Left colon (tissue), 2 donors: ENCODE data around the gene SLIT3. TPM values are rescaled to one million over a fixed set of nuclear protein-coding genes. Genes with fewer than 3 reads are reported as not detected.

Experiments
- ATAC-seq: fragments of 200-7000 bp; cut with Tn5 transposase; one replicate; pipeline ENCODE4 v1.9.1; 2020; ENCODE audit warnings: mild to moderate bottlenecking, moderate library complexity
- DNase-seq, 2 donors: peaks; one replicate each; pipeline ENCODE4 v3.0.0-alpha.2; 2020
- intact Hi-C, 2 donors: fragments of 100-400 bp; cut with DNase I in 1 of 2; cut with micrococcal nuclease in 1 of 2; formaldehyde crosslinking; loops; one replicate each; pipeline versions ENCODE4 v1.11.2 to v1.14.0; 2022; cut with DNase I, micrococcal nuclease
- total RNA-seq, 2 donors: library from RNA; stranded (reverse); fragmentation: NEBNext Ultra II Directional; extraction: Animal tissue kit (Norgen Biotek cat#: 25700); gene quantifications; one replicate each; pipeline ENCODE4 v1.2.1, GENCODE V29; 2021
- donor health status: DM: no; HTN: no; CAD: no.
- donor health status: DM: yes; HTN: yes; CAD: no.

SLIT3 gene
- total RNA-seq, 2 donors from 2014 or later, result 6.1 to 15.7 TPM

- ATAC-seq (no peak), DNase-seq (no peak)
- intact Hi-C loops, result no loop called here
Measured at GRCh38 chr5:168720575-168720974, 580.4 kb downstream of the SLIT3 start.

DNA sequence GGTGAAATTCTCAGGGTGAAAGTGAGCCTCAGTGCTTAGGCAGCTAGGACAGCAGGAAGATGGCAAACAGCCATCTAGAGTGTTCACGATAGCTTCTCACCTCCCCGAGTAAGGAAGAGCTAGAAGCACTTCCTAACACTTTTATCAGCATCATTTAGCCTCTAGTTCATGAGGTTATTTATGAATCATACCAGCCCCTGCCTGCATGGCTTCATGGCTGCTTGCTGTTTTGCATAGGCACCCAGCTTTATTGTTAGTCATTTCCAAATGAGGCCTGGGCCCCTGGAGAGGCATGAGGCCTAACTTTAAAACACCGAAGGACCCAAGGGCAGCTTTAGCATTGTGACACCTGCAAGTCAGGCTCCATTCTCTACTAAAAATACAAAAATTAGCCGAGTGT, 586.9 kb downstream of the SLIT3 start:
- ATAC-seq (no peak), DNase-seq (no peak)
- intact Hi-C loops, result no loop called here

GRCh38 chr5:168713051-168713450, 587.9 kb downstream of the SLIT3 start:
- no peak for ATAC-seq
- intact Hi-C loops, result no loop called here
- DNase-seq, result no peak

DNA sequence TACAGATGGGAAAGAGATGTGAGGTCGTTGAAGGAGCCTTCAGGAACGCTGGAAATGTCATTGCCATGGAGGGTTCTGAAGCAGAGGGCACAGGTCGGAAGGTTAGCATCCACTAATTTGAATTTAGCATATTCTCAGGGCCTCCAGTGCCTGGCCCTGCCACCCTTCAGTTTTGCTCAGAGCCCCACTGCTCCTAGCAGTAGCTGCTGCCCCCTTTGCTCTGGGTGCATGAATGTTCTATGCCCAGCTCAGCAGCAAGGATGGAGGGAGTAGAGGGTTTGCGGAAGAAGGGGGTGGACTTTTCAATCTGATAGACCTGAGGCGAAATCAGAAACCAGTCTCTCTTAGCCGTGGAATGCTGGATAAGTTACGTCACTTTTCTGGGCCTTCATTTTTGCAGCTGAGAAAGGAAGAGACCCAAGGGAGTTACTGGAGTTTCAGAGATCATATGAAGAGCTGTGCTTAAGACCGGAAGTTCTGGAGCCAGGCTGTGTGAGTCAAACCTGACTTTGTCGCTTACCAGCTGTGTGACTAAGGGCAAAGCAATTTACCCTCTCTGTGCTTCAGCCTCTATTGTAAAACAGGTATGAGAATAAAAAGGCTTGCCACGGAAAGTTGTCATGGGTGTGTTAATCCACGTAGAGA, 588.5 kb downstream of the SLIT3 start:
- intact Hi-C loops, result no loop called here
- DNase-seq, result no peak

GRCh38 chr5:168710706-168711105, 590.2 kb downstream of the SLIT3 start:
- ATAC-seq (no peak), DNase-seq (no peak)
- intact Hi-C loops, result no loop called here

More for the DNA sequence above, 588.5 kb downstream of the SLIT3 start:
- ATAC-seq, result no peak

DNA sequence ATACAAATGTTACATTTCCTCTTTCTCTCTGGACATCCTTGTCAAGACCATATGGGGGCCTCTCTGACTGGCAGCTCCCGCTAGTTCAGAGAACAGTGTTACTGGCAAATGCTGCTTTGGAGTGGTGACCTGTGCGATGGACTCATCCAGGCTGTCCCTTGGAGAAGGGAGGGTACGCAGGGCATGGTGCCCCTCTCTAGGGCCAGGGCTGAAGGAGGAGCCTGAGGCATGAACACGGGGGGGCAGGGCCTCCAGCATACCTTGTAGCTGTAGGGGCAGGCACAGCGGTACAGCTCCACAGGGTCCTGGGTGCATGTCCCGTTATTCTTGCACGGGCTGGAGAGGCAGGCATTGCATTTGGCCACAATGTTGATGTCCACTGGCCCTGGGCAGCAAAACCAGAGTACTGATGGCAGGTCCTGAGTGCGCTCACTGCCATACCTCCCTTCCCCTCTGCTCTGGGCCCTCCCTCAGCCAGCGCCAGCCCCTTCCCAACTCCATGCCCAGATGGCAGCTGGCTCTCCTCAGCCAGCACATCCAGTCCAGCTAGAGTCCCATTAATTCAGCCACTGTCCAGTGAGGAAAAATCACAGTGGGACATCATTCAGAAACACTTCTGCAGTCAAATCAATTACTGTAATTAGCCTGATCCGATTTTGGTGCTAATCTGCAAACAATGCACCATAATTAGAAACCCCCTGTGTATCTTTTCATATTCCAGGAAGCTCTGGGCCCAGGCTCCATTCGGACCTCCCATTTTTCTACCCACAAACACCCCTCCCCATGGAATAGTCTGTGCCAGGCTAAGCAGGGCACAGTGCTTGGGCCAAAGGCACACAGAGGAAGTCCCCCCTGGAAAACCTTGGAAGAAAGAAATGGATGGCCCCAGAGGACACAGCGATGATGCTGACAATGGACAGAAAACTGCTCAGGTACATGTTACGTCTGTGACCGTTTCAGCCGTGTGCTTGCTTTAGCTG, 592.9 kb downstream of the SLIT3 start:
- intact Hi-C loops, result no loop called here
- DNase-seq (no peak), ATAC-seq (no peak)

- intact Hi-C loops, result no loop called here
- DNase-seq (no peak), ATAC-seq (peak; percentile 33)
Measured at GRCh38 chr5:168706655-168707069, 594.3 kb downstream of the SLIT3 start.

- intact Hi-C loops, result no loop called here
- ATAC-seq (no peak), DNase-seq (no peak)
Measured at GRCh38 chr5:168705321-168705720, 595.6 kb downstream of the SLIT3 start.

- DNase-seq, result no peak
- intact Hi-C loops, result no loop called here
- ATAC-seq, result no peak
Measured at GRCh38 chr5:168702511-168702910, 598.4 kb downstream of the SLIT3 start.

GRCh38 chr5:168701641-168702040, 599.3 kb downstream of the SLIT3 start:
- intact Hi-C loops, result no loop called here
- ATAC-seq (no peak), DNase-seq (no peak)

DNA sequence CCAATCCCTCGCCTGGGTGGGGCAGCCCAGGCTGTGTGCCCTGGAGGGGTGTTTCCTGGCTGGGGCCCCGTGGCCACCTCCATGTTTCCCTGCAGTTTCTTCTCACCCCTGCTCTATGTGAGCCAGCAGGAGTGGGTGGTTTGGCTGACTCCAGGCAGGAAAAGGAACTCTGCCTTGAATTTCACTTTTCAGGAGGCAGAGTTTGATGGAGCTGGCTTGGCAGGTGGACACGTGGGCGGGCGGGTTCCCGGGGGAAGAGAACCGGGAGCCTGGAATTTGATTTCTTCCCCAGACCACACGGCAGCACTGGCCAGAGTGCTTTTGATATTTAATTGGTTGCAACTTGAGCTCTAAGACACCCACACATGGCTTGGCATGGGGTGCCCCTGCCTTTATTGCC, 601.9 kb downstream of the SLIT3 start:
- intact Hi-C loops, result no loop called here
- no peak for ATAC-seq
- DNase-seq, result no peak

DNA sequence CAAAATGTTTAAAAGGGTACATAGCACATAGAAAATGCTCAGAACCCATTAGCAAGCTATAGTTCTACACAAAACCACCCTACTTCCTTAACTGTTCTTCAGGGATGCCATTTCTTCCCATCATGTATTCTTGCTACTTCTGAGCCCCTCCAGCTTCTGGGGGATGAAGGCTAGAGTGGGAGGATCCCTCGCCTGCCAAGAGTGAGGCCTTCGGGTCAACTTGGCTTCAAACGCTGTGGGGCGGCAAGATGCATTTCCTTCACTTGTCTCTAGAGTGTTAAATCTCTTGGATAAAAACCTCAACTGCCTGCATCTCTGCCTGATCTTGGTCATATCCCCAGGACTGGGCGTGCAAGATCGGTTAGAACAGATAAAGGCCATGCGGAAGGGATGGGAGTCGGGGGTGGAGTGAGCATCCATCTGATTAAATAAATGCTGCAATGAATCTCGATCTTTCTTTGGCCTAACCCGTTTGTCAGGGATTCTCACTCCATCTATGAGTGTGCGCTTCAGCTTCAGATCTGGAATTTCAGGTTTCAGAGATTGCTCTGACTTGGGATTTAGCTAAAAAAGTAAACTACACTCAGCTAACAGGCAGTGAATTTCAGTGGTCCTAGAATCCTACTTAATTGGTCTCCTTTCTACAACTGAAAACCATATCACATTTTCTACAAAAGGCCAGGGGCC, 603.8 kb downstream of the SLIT3 start:
- no peak for ATAC-seq
- intact Hi-C loops, result no loop called here
- no peak for DNase-seq

DNA sequence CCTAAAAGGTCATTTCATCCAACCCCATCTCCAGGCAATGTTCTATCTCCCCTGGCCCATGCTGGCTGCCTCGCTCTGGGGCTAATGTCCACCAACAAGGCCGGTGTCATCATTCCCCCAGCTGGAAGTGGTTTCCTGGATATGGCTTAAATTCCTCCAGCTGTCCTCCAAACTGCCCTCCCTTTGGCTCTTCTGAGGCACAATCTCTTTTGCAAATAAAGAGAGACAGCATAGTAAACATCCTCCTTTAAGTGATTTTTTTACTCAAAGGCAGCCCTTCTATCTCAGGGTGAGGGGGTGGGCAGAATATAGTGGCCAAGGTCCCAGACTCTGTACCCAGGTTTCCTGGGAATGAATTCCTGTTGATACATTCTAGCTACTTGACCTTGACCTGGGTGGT, 604.3 kb downstream of the SLIT3 start:
- no peak for DNase-seq
- ATAC-seq, result no peak
- intact Hi-C loops, result no loop called here

GRCh38 chr5:168695301-168695835, 605.6 kb downstream of the SLIT3 start:
- ATAC-seq (no peak), DNase-seq (no peak)
- intact Hi-C loops, result no loop called here

- intact Hi-C loops, result no loop called here
- ATAC-seq, result no peak
Measured at GRCh38 chr5:168694289-168694688, 606.6 kb downstream of the SLIT3 start.

GRCh38 chr5:168693883-168694282, 607.1 kb downstream of the SLIT3 start:
- ATAC-seq, result no peak
- intact Hi-C loops, result no loop called here
- DNase-seq, result no peak

More at GRCh38 chr5:168694289-168694688, 606.6 kb downstream of the SLIT3 start:
- DNase-seq, result no peak

DNA sequence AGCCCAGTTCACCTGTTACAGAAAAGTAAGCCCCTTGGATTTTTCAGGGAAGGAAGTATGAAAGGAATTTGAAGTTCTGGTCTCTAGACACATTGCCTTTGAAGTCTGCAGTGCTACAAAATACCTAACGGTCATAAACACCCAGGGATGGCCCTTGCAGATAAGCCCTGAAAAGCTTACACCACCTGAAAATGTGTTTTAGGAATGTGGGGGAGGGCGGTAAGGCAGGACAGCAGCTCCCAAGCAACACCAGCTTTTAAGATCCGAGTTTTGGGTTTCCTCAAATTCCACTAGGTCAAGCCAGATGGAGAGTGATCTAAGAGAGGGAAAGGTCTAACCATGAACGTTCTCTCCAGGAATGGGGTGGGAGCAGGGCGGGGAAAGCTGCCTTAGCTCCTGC, 607.6 kb downstream of the SLIT3 start:
- intact Hi-C loops, result no loop called here
- no peak for DNase-seq
- no peak for ATAC-seq

DNA sequence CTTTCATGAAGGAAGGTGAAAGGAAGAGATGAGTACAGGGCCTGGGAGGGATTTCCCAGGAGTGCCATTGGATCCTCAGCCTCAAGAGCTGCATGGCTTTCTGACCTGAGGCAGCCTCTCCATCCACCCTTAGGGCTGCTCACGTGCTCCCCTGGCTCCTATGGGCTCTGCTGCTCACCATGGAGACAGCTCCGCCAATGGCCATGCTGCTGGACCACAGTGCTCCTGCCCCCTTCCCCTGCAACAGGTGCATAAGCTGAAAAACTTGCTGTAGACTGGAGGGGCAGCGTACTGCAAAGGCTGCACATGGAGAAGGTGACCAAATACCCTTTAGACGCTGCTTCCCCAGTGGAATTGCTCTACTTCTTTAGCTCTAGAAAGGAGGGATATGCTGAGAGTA, 609.0 kb downstream of the SLIT3 start:
- intact Hi-C loops, result no loop called here
- DNase-seq, result no peak
- ATAC-seq, result no peak

DNA sequence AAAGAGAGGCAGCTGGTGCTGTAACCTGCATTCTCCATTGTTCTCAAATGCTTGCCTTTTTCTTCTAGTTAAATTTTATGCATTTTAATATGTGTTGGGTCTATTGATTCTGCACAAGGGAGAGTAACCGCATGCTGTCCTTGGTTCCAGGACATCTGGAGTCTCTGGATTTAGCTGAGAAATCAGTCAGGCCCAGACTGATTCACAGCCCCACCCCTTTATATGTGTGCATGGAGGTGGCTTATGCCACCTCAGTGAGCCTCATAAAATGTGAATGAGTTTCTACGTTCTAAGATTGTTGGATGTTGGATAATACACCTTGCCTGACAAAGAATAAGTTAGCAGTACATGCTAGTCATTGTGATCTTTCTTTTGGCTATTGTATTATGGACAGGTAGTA, 611.7 kb downstream of the SLIT3 start:
- intact Hi-C loops, result no loop called here
- ATAC-seq, result peak; percentile 77
- no peak for DNase-seq
